Body of pancreas (tissue), 4 donors: Measurements from ENCODE around the gene CXorf58.

Experiments used
- CTCF ChIP-seq, 7 experiments: fragments of 450-650 bp in 4 of 7; fragments of 200-600 bp in 3 of 7; sonication (generic) in 3 of 7; IDR thresholded peaks; one replicate each; pipeline ENCODE4 v1.5.1; 2016 to 2019; ENCODE audit warnings: antibody characterized with exemption in 7 of 7
- POLR2A ChIP-seq, 3 donors: fragments of 450-650 bp; IDR thresholded peaks; one replicate each; pipeline ENCODE4 v1.6.1; 2016; ENCODE audit warnings: antibody characterized with exemption in 3 of 3, mild to moderate bottlenecking in 2 of 3

- TF ChIP-seq CTCF (IDR thresholded peaks at IDR 0.05) (no peak), POLR2A (IDR thresholded peaks at IDR 0.05) (no peak)
Measured at GRCh38 chrX:23982891-23983290, 75.1 kb downstream of the CXorf58 start.
